Mucosa of rectum (tissue), 2 donors: ENCODE results near the gene SRP14.
"Not testable (repeated sequence)": the region's sequence is repeated elsewhere in the genome, so short reads cannot be mapped to it uniquely, and the experiment has no call there.

Source experiments
- H3K27ac ChIP-seq, 2 donors: one replicate each; pipeline ENCODE4 v1.7.0; 2013; ENCODE audit warnings: inconsistent platforms in 2 of 2, low read depth in 2 of 2, low read length in 2 of 2
- H3K27me3 ChIP-seq, 2 donors: one replicate each; pipeline ENCODE4 v1.7.0; 2013; ENCODE audit warnings: low read length in 2 of 2; ENCODE audit not compliant: control insufficient read depth in 2 of 2, insufficient read depth in 2 of 2
- H3K36me3 ChIP-seq, 2 donors: one replicate each; pipeline ENCODE4 v1.7.0; 2013; ENCODE audit warnings: low read length in 2 of 2; ENCODE audit not compliant: control insufficient read depth in 2 of 2, insufficient read depth in 2 of 2
- H3K4me1 ChIP-seq, 2 donors: one replicate each; pipeline ENCODE4 v1.7.0; 2013; ENCODE audit warnings: low read length in 2 of 2, mild to moderate bottlenecking in 1 of 2; ENCODE audit not compliant: control insufficient read depth in 2 of 2, insufficient read depth in 2 of 2
- H3K4me3 ChIP-seq, 2 donors: one replicate each; pipeline ENCODE4 v1.7.0; 2013; ENCODE audit warnings: low read length in 2 of 2
- H3K9ac ChIP-seq, 2 donors: one replicate each; pipeline ENCODE4 v1.7.0; 2013; ENCODE audit warnings: low read length in 2 of 2, low read depth in 1 of 2, mild to moderate bottlenecking in 1 of 2
- H3K9me3 ChIP-seq, 2 donors: one replicate each; pipeline ENCODE4 v1.7.0; 2013; ENCODE audit warnings: low read length in 2 of 2; ENCODE audit not compliant: control insufficient read depth in 2 of 2
- donor health status: healthy.
- donor health status: Normal muscosa, but diverticular disease.

Gene SRP14

DNA sequence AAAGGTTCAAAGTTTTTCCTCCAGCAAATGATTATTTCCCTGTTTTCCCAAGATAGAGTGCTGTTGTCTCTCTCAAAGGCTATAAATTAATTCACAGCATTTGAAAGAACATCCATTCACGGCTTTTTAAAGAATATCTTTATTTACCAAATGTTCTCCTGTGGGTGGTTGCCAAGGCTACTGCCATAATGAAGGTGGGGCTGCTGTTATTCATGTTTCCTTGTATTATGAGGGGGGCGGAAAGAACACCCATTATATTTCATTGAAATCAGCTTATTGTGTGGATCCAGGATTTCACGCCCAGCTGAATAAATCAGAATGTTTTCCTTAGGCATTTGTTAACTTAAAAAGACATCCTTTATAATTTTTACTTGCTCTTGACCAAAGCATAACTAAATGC, 10.1 kb downstream of the SRP14 start:
- Histone ChIP-seq H3K9me3 (no peaks in the 10 kb centered on the region), H3K27ac (no peak overlapping the region), H3K27me3 (no peaks in the 10 kb centered on the region), H3K9ac (no peak overlapping the region), H3K4me1 (no peaks in the 10 kb centered on the region), H3K4me3 (no peak overlapping the region), H3K36me3 (peaks cover 43 to 46% of the 10 kb centered on the region in 2 donors)

DNA sequence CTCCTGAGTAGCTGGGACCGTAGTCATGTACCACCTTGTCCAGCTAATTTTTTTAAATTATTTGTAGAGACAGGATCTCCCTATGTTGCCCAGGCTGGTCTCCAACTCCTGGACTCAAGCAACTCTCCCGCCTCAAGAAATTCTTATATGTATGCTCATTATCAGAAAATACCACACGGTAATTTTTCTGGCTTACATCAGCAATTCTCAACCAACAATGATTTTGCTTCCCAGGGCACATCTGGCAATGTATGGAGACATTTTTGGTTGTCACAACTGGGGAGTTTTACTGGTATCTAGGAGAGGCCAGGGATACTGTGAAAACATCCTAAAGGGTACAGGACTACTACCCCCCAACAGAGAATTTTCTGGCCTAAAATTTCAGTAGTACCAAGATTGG, 10.8 kb downstream of the SRP14 start:
- Histone ChIP-seq H3K4me1 (no peaks in the 10 kb centered on the region), H3K27ac (no peak overlapping the region), H3K9me3 (no peaks in the 10 kb centered on the region), H3K36me3 (peaks cover 41 to 42% of the 10 kb centered on the region in 2 donors), H3K4me3 (no peak overlapping the region), H3K9ac (no peak overlapping the region), H3K27me3 (no peaks in the 10 kb centered on the region)

DNA sequence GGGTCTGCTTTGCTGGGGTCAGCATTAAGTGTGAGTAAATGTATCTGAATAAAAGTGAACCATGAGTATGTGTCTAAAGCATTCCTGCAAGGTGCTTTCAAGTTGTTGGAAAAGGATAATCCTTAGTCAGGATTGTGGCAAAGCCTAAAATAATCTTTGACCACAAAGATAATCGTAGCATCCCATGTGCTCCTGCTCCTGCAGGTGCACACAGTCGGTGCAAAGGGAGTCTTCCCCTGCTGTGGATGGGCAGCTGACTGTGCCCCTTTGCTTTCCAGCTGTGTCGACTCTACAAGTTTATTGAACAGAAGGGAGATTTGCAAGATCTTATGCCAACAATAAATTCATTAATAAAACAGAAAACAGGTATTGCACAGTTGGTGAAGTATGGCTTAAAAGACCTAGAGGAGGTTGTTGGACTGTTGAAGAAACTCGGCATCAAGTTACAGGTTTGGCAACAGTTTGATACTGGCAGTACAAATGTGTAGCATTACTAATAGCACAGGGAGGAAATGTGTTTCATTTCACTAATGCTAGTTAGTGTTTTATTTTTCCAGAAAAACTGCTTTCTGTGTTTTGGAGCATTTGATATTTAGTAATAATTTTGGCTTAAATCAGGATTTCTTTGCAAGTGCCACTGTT, 22.6 kb downstream of the SRP14 start:
- no peak overlapping the region for H3K27ac ChIP-seq
- no peaks in the 10 kb centered on the region for H3K4me1 ChIP-seq
- H3K9me3 ChIP-seq = no peaks in the 10 kb centered on the region
- H3K9ac ChIP-seq = no peak overlapping the region
- H3K36me3 ChIP-seq = peaks cover 28 to 44% of the 10 kb centered on the region in 2 donors
- H3K27me3 ChIP-seq = no peaks in the 10 kb centered on the region
- H3K4me3 ChIP-seq = no peak overlapping the region

DNA sequence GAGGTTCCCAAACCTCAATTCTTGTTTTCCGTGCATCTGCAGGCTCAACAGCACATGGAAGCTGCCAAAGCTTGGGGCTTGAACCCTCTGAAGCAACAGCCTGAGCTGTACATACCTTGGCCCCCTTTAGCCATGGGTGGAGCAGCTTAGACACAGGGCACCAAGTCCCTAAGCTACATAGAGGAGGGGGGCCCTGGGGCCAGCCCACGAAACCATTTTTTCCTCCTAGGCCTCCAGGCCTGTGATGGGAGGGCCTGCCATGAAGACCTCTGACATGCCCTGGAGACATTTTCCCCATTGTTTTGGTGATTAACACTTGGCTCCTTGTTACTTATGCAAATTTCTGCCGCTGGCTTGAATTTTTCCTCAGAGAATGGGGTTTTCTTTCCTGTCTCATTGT, 24.6 kb downstream of the SRP14 start:
- H3K36me3 ChIP-seq = peaks cover 29 to 42% of the 10 kb centered on the region in 2 donors
- H3K4me1 ChIP-seq = no peaks in the 10 kb centered on the region
- no peaks in the 10 kb centered on the region for H3K9me3 ChIP-seq
- H3K27ac ChIP-seq = no peak overlapping the region
- no peak overlapping the region for H3K4me3 ChIP-seq
- H3K27me3 ChIP-seq = no peaks in the 10 kb centered on the region
- H3K9ac ChIP-seq = no peak overlapping the region

DNA sequence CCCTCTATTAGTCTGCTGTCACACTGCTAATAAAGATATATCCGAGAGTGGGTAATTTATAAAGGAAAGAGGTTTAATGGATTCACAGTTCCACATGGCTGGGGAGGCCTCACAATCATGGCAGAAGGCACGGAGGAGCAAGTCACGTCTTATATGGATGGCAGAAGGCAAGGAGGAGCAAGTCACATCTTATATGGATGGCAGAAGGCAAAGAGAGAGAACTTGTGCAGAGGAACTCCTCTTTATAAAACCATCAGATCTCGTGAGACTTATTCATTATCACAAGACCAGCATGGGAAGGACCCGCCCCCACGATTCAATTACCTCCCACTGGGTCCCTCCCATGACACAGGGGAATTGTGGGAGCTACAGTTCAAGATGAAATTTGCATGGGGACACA, 25.6 kb downstream of the SRP14 start:
- not testable (repeated sequence) for H3K4me1 ChIP-seq, H3K4me3 ChIP-seq, H3K9me3 ChIP-seq, H3K9ac ChIP-seq, H3K27ac ChIP-seq, H3K27me3 ChIP-seq
- H3K36me3 ChIP-seq = peaks cover 26 to 45% of the 10 kb centered on the region in 2 donors

DNA sequence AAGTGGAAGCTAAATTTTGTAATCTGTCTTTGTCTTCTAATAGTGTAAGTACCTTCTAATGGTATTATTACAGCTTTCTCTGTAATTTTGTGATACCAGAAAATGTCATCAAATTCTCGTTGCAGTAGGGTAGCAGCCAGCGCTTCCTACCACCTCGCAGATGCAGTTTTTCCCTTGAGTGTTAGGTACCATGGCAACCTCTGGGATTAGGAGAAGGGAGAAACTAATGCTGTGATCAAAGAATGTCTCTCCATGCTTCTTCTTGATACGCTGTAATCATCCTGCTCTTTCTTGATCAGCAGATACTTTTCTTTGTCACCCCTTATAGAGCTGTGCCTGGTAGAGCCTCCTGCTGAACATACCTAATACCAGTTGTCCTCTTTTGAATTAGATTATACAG, 27.7 kb downstream of the SRP14 start:
- H3K9me3 ChIP-seq = no peaks in the 10 kb centered on the region
- H3K27ac ChIP-seq = no peak overlapping the region
- H3K9ac ChIP-seq = no peak overlapping the region
- H3K36me3 ChIP-seq = peaks cover 27 to 58% of the 10 kb centered on the region in 2 donors
- no peaks in the 10 kb centered on the region for H3K4me1 ChIP-seq
- no peaks in the 10 kb centered on the region for H3K27me3 ChIP-seq
- H3K4me3 ChIP-seq = no peak overlapping the region

DNA sequence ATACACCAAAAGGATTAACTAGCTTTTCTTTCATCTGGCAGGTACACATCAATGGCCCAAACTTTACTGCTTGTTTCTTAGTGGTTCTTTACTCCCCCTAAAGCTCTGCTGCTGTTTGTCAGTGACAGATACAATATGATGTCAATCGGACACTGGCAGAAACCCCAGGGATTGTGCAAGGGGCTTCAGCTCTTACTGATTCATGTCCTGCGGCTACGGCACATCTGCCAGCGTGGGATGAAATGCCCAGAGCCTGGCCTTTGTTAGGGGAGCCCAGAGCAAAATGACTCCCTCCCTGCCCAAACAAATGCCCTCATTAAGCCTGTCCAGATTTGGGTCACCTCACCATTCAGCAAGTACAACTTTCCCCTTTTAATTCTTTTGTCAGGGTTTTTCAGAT, 28.3 kb downstream of the SRP14 start:
- Histone ChIP-seq H3K9ac (no peak overlapping the region), H3K4me1 (no peaks in the 10 kb centered on the region), H3K4me3 (no peak overlapping the region), H3K27ac (no peak overlapping the region), H3K27me3 (no peaks in the 10 kb centered on the region), H3K36me3 (peaks cover 27 to 55% of the 10 kb centered on the region in 2 donors), H3K9me3 (no peaks in the 10 kb centered on the region)

DNA sequence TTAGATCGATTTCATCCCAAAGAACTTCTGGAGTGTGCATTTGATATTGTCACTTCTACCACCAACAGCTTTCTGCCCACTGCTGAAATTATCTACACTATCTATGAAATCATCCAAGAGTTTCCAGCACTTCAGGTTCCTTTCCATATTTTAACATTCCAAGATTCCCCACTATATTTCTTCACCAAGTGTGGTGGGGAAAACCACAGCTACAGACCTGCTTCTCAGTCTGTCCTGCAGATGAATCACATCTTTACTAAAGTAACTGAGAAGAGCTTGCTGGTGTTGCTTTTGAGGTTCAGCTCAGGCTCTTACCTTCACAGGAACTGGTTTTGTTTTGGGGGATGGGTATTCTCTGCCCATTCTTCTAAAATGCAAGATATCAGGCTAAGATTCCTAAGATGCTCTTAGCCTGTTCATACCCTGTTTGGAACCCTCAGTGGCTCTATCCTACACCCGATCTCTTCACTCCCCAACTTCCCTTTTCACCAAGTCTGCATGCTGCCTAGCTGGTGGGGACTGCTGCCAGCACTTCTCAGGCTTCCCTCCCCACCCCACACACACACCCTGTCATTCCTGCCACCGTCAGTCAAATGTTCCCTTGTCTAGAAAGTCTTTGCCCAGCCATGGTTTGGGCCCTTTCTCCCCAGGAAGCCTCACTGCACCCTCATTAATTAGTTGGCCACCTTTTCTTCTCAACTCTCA, 30.8 kb downstream of the SRP14 start:
- H3K27me3 ChIP-seq = no peaks in the 10 kb centered on the region
- no peak overlapping the region for H3K9ac ChIP-seq
- peaks cover 30 to 57% of the 10 kb centered on the region in 2 donors for H3K36me3 ChIP-seq
- H3K27ac ChIP-seq = no peak overlapping the region
- H3K4me3 ChIP-seq = no peak overlapping the region
- H3K9me3 ChIP-seq = no peaks in the 10 kb centered on the region
- H3K4me1 ChIP-seq = peaks cover 0 to 6% of the 10 kb centered on the region in 2 donors

DNA sequence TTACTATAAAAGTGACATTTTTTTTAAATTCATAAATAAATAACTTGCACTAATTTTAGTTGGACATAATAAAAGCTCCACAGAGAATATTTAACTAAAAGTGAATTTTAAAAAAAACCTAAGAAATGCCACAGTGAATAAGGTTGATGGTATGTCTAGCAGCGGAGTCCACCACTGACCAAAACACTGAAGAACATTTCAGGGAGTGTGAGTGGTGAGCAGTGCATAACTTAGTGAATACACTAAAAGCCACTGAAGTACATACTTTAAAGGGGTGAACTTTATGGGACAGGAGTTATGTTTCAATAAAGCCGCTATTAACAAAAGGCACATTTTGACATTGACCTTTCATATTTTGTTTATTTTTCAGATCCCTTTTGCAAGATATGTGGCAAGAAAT, 32.3 kb downstream of the SRP14 start:
- peaks cover 33 to 56% of the 10 kb centered on the region in 2 donors for H3K36me3 ChIP-seq
- H3K27me3 ChIP-seq = no peaks in the 10 kb centered on the region
- no peaks in the 10 kb centered on the region for H3K9me3 ChIP-seq
- no peak overlapping the region for H3K27ac ChIP-seq
- no peak overlapping the region for H3K4me3 ChIP-seq
- H3K4me1 ChIP-seq = peaks cover 0 to 9% of the 10 kb centered on the region in 2 donors
- H3K9ac ChIP-seq = no peak overlapping the region

DNA sequence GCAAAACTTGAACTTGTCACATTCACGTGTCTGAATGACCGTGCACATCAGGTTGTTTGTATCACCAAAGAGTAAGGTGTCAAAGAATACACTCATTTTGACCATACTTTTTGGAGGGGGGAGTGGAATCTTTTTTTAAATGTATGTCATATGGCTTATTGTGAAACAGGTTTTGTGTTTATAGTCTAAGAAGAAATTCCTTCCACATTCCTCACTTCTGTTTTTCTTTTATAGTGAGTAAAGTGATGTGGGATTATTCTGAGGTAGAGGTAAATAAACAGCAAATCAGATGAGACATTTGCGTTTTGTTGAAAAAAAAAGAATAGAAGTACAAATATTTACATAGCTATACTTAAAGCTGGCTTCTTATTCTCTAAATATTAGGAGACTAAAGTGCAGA, 33.0 kb downstream of the SRP14 start:
- H3K36me3 ChIP-seq = peaks cover 29 to 54% of the 10 kb centered on the region in 2 donors
- peaks cover 0 to 9% of the 10 kb centered on the region in 2 donors for H3K4me1 ChIP-seq
- no peaks in the 10 kb centered on the region for H3K9me3 ChIP-seq
- no peak overlapping the region for H3K4me3 ChIP-seq
- H3K27ac ChIP-seq = no peak overlapping the region
- H3K27me3 ChIP-seq = no peaks in the 10 kb centered on the region
- no peak overlapping the region for H3K9ac ChIP-seq
